Amygdala (tissue), 56 donors: Measurements from ENCODE around the gene TPO.
"Not testable (repeated sequence)": the region's sequence is repeated elsewhere in the genome, so short reads cannot be mapped to it uniquely, and the experiment has no call there.

Experiments
- DNase-seq, 56 donors: peaks; one replicate each; lab custom pipeline; 2025; lab: John Stamatoyannopoulos, UW

Gene TPO

GRCh38 chr2:1571477-1572417 lies 158.5 kb downstream of the TPO start:
- no peak for DNase-seq

GRCh38 chr2:1572638-1573037 lies 159.4 kb downstream of the TPO start:
- DNase-seq, result no peak

GRCh38 chr2:1577846-1578245 lies 164.6 kb downstream of the TPO start:
- no peak for DNase-seq

- not testable (repeated sequence) for DNase-seq
Measured at GRCh38 chr2:1581257-1581964, 168.1 kb downstream of the TPO start.

- no peak for DNase-seq
Measured at GRCh38 chr2:1581965-1582625, 168.8 kb downstream of the TPO start.

GRCh38 chr2:1582891-1583341 lies 169.7 kb downstream of the TPO start:
- no peak for DNase-seq

GRCh38 chr2:1584051-1584531 lies 170.8 kb downstream of the TPO start:
- no peak for DNase-seq

- no peak for DNase-seq
Measured at GRCh38 chr2:1584691-1585485, 171.6 kb downstream of the TPO start.

GRCh38 chr2:1585635-1586034 lies 172.4 kb downstream of the TPO start:
- DNase-seq, result no peak

GRCh38 chr2:1586251-1586922 lies 173.1 kb downstream of the TPO start:
- no peak for DNase-seq

GRCh38 chr2:1586923-1587840 lies 173.9 kb downstream of the TPO start:
- DNase-seq, result no peak

GRCh38 chr2:1588051-1588977 lies 175.1 kb downstream of the TPO start:
- DNase-seq, result no peak

GRCh38 chr2:1588978-1589621 lies 175.8 kb downstream of the TPO start:
- DNase-seq, result no peak

GRCh38 chr2:1590596-1591460 lies 177.6 kb downstream of the TPO start:
- DNase-seq, result no peak

- DNase-seq, result no peak
Measured at GRCh38 chr2:1591461-1591770, 178.2 kb downstream of the TPO start.
